Measurements from ENCODE around the gene CEACAM1. TPM values are rescaled to one million over a fixed set of nuclear protein-coding genes. Genes with fewer than 3 reads are reported as not detected.

Gene CEACAM1
- total and polyA plus RNA-seq, 3 donors from 2014 or later: 6.8 to 13.7 (median 12.7) TPM

DNA sequence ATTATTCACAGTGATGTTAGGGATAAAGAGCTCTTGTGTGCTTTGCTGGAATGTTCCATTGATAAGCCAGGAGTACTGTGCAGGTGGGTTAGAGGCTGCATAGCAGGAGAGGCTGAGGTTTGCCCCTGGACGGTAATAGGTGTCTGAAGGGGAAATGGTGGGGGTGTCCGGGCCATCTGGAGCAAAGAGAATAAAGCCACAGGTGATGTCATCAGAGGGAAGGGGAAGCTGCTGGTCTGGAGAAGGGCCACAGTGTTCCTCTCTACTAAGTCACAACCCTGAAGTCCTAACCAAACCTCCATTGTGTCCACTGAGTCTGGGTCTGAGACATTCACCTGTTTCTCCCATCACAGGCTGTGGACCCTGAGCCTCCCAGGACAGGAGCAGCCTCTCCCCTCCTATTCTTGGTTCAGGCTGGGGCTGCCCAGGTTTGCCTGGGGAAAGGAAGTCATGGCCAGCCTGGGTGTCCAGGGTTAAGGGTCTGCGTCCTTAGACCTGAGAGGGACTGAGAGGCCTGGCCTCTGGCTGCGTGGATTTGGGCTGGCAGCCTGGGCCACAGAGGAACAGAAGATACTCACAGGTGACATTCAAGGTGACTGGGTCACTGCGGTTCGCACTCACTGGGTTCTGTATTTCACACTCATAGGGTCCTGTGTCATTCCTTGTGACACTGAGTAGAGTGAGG lies 6.8 kb downstream of the CEACAM1 start:
- Histone ChIP-seq H3K27me3 (no peaks in the 10 kb centered on the region), H3K9me3 (no peaks in the 10 kb centered on the region), H3K4me3 (no peak overlapping the region), H3K36me3 (ENCODE audit: low read depth, missing control alignments) (no peaks in the 10 kb centered on the region), H3K4me1 (no peaks in the 10 kb centered on the region), H3K27ac (no peak overlapping the region)
- TF ChIP-seq, protein P1, sequence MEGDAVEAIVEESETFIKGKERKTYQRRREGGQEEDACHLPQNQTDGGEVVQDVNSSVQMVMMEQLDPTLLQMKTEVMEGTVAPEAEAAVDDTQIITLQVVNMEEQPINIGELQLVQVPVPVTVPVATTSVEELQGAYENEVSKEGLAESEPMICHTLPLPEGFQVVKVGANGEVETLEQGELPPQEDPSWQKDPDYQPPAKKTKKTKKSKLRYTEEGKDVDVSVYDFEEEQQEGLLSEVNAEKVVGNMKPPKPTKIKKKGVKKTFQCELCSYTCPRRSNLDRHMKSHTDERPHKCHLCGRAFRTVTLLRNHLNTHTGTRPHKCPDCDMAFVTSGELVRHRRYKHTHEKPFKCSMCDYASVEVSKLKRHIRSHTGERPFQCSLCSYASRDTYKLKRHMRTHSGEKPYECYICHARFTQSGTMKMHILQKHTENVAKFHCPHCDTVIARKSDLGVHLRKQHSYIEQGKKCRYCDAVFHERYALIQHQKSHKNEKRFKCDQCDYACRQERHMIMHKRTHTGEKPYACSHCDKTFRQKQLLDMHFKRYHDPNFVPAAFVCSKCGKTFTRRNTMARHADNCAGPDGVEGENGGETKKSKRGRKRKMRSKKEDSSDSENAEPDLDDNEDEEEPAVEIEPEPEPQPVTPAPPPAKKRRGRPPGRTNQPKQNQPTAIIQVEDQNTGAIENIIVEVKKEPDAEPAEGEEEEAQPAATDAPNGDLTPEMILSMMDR (IDR thresholded peaks at IDR 0.05): no peak
- no peak for TF ChIP-seq POLR2A (IDR thresholded peaks at IDR 0.05)
- 86 to 88% methylated on average over 6 of the region's 6 CpGs for WGBS, 2 donors
- intact Hi-C loops (cut with DNase I; ENCODE audit: low total_unique reads): no loop called here
- no peak for DNase-seq

DNA sequence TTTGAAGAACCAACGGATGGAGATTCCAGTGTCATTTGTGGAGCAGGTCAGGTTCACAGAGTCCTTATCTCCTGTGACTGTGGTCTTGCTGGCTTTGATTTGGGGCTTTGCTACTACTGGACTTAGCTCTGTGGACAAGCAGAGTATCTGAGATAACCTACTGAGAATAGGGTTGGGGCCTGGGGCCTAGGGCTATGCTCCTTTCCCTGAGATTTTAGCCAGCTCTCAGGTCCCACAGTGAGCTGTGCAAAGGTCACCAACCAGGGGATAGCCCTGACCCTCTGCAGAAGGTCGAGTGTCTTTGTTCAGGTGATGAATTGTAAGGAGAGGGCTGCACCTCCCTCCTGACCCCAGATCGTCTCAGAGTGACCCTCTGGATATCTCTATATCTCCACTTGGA lies 9.2 kb downstream of the CEACAM1 start:
- H3K4me3 ChIP-seq: no peak overlapping the region
- WGBS, 2 donors: 70 to 76% methylated on average over 3 of the region's 3 CpGs
- intact Hi-C loops (cut with DNase I; ENCODE audit: low total_unique reads): no loop called here
- TF ChIP-seq, protein P1 (IDR thresholded peaks at IDR 0.05): no peak
- TF ChIP-seq POLR2A (IDR thresholded peaks at IDR 0.05): no peak
- DNase-seq: no peak
- H3K36me3 ChIP-seq (ENCODE audit: low read depth, missing control alignments): no peaks in the 10 kb centered on the region
- no peaks in the 10 kb centered on the region for H3K4me1 ChIP-seq
- H3K27ac ChIP-seq: no peak overlapping the region
- no peaks in the 10 kb centered on the region for H3K9me3 ChIP-seq
- H3K27me3 ChIP-seq: no peaks in the 10 kb centered on the region

DNA sequence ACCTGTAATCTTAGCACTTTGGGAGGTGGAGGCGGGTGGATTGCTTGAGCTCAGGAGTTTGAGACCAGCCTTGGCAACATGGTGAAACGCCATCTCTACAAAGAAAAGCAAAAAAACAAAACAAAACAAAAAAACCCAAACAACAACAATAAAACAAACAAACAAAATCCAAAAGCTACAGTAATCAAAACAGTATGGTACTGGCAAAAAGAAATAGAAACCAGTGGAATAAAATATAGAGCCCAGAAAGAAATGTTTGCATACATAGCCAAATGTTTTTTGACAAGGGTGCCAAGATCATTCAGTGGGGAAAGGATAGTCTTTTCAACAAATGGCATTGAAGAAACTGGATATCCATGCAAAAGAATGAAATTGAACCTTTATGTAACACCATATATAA lies 11.5 kb downstream of the CEACAM1 start:
- Histone ChIP-seq H3K36me3 (ENCODE audit: low read depth, missing control alignments) (no peaks in the 10 kb centered on the region), H3K27ac (no peak overlapping the region), H3K9me3 (no peaks in the 10 kb centered on the region), H3K4me1 (no peaks in the 10 kb centered on the region), H3K4me3 (no peak overlapping the region), H3K27me3 (no peaks in the 10 kb centered on the region)
- intact Hi-C loops (cut with DNase I; ENCODE audit: low total_unique reads): no loop called here
- TF ChIP-seq, protein P1 (IDR thresholded peaks at IDR 0.05): no peak
- WGBS, 2 donors: 91 to 94% methylated on average over 2 of the region's 2 CpGs
- DNase-seq: no peak

DNA sequence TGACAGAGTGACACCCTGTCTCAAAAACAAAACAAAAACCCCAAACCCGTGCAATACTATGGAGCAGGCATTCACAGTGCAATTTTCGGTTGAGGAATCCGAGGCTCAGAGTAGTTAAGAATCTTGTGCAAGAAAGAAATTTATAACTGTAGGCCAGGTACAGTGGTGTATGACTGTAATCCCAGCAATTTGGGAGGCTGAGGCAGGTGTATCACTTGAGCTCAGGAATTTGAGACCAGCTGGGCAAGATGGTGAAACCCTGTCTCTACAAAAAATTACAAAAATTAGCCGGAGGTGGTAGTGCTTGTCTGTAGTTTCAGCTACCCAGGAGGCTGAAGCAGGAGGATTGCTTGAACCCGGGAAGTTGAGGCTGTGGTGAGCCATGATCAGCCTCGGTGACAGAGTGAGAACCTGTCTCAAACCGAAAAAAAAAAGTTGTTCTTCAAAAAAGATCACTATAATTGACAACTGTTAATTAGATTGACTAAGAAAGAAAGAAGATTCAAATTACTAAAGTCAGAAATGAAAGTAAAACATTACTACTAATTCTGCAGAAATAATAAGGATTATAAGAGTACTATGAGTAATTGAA lies 12.9 kb downstream of the CEACAM1 start:
- H3K27me3 ChIP-seq: no peaks in the 10 kb centered on the region
- WGBS, 2 donors: 89 to 93% methylated on average over 7 of the region's 7 CpGs
- H3K4me1 ChIP-seq: no peaks in the 10 kb centered on the region
- H3K27ac ChIP-seq: no peak overlapping the region
- no peaks in the 10 kb centered on the region for H3K9me3 ChIP-seq
- no peak overlapping the region for H3K4me3 ChIP-seq
- no peaks in the 10 kb centered on the region for H3K36me3 ChIP-seq (ENCODE audit: low read depth, missing control alignments)
- no peak for DNase-seq
- intact Hi-C loops (cut with DNase I; ENCODE audit: low total_unique reads): no loop called here
- no peak for TF ChIP-seq POLR2A (IDR thresholded peaks at IDR 0.05)
- TF ChIP-seq, protein P1 (IDR thresholded peaks at IDR 0.05): no peak

DNA sequence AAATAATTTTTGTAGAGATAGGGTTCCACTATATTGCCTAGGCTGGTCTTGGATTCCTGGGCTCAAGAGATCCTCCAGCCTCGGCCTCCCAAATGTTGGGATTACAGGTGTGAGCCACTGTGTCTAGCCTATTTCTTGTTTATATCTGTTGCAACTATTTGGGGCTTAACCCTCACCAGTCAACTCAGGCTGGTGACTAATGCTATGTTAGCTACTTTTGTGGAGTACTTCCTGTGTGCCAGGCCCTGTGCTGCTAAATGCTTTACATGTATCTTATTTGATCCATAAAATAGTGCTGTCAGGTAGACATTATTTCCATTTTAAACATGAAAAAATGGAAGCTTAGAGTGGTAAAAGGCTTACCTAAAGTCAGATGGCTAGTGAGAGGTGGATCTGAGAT lies 13.8 kb downstream of the CEACAM1 start:
- no peaks in the 10 kb centered on the region for H3K27me3 ChIP-seq
- intact Hi-C loops (cut with DNase I; ENCODE audit: low total_unique reads): no loop called here
- no peak overlapping the region for H3K4me3 ChIP-seq
- H3K36me3 ChIP-seq (ENCODE audit: low read depth, missing control alignments): no peaks in the 10 kb centered on the region
- DNase-seq: no peak
- TF ChIP-seq, protein P1 (IDR thresholded peaks at IDR 0.05): no peak
- TF ChIP-seq POLR2A (IDR thresholded peaks at IDR 0.05): no peak
- no peaks in the 10 kb centered on the region for H3K9me3 ChIP-seq
- WGBS, 2 donors: 96 to 100% methylated on average over 1 of the region's 1 CpG
- no peak overlapping the region for H3K27ac ChIP-seq
- no peaks in the 10 kb centered on the region for H3K4me1 ChIP-seq
